Measurements from ENCODE around the gene INTS1.

The INTS1 gene

DNA sequence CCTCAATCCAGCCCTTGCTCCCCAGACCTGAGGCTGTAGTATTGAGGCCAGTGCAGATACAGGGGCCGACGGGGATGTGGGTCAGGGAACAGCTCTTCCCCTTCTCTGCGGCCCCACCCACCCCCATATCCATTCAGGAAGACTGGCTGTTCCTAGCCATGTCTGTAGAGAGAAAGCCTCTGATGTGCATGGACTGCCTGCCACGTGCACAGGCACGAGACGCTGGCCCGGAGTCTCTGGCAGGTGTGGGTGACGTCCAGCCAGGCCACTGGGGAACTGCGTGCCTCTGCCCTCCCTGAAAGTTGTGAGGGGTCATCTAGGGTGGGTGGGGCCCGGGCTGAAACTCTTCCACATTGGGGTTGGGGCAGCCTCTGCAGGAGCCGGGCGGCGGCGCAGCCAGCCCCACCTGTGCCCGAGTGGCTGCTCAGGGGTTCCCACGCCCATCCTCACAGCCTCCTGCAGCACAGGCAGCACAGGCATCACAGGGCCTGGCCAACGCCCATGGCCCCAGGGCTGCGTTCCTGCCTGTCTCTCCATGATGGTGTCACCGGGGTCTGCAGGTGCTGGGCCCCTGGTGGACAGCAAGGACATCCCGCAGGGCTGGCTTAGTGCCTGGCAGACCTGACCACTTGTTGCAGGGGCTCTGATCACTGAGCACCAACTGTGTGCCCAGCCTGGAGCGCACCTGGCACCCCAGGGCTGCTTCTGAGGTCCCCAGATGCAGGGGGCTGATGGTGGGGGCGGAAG is 72.4 kb downstream of the INTS1 start:
- no peaks in the 10 kb centered on the region; the same call in 1 of the 2 replicates for H3K27me3 ChIP-seq (ENCODE audit: insufficient read depth, low read length)
- no peaks in the 10 kb centered on the region for H4K20me1 ChIP-seq (ENCODE audit: insufficient read depth, low read length)
- no peak overlapping the region for H3K4me3 ChIP-seq (ENCODE audit: low read depth, low read length, poor library complexity, severe bottlenecking)
- H3K79me2 ChIP-seq (ENCODE audit: insufficient read depth, low read length) = no peaks in the 10 kb centered on the region
- no peaks in the 10 kb centered on the region for H3K4me1 ChIP-seq (ENCODE audit: insufficient read depth, low read length, severe bottlenecking)
- no peak overlapping the region for H2AFZ ChIP-seq (ENCODE audit: low read length)
- H3K9me2 ChIP-seq (ENCODE audit: low read depth, low read length) = no peaks in the 10 kb centered on the region
- H3K4me2 ChIP-seq (ENCODE audit: low read length) = no peak overlapping the region
- no peaks in the 10 kb centered on the region for H3K9me3 ChIP-seq (ENCODE audit: low read length)
- H3K9ac ChIP-seq (ENCODE audit: low read length) = no peak overlapping the region
- H3K36me3 ChIP-seq (ENCODE audit: insufficient read depth, low read length) = no peaks in the 10 kb centered on the region
- H3F3A ChIP-seq (ENCODE audit: insufficient read depth, low read length) = no peaks in the 10 kb centered on the region
- H3K27ac ChIP-seq (ENCODE audit: low read depth, low read length, poor library complexity, severe bottlenecking) = no peak overlapping the region
- TF ChIP-seq CTCF (IDR thresholded peaks at IDR 0.05; ENCODE audit: low read length) (no peak), EZH2 (IDR thresholded peaks at IDR 0.05; ENCODE audit: borderline replicate concordance, low read length) (no peak)

DNA sequence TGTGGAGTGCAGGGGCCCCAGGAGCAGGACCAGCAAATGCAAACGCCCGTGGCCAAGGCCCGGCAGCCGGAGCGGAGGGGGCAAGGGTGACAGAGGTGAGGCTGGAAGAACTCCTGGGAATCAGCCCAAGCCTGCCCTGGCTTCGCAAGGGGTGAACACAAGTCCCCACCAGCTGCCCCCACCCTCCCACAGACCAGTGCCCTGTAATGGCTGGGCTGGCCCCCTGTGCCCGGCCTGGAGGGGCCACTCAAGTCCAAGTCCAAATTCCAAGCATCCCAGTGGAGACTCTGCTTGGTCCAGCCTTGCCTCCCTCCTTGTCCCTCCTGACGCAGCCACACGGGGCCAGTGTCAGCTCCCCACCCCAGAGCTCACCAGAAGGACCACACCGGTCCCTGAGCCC is 73.0 kb downstream of the INTS1 start:
- no peak overlapping the region for H3K4me3 ChIP-seq (ENCODE audit: low read depth, low read length, poor library complexity, severe bottlenecking)
- H3K4me1 ChIP-seq (ENCODE audit: insufficient read depth, low read length, severe bottlenecking) = no peaks in the 10 kb centered on the region
- TF ChIP-seq CTCF (IDR thresholded peaks at IDR 0.05; ENCODE audit: low read length) = no peak
- TF ChIP-seq EZH2 (IDR thresholded peaks at IDR 0.05; ENCODE audit: borderline replicate concordance, low read length) = no peak
- H3K9me3 ChIP-seq (ENCODE audit: low read length) = no peaks in the 10 kb centered on the region
- no peak overlapping the region for H3K27ac ChIP-seq (ENCODE audit: low read depth, low read length, poor library complexity, severe bottlenecking)
- no peaks in the 10 kb centered on the region for H3K27me3 ChIP-seq (ENCODE audit: insufficient read depth, low read length)
- H3K9me2 ChIP-seq (ENCODE audit: low read depth, low read length) = no peaks in the 10 kb centered on the region
- H3K4me2 ChIP-seq (ENCODE audit: low read length) = no peak overlapping the region
- H2AFZ ChIP-seq (ENCODE audit: low read length) = no peak overlapping the region
- no peaks in the 10 kb centered on the region for H4K20me1 ChIP-seq (ENCODE audit: insufficient read depth, low read length)
- H3F3A ChIP-seq (ENCODE audit: insufficient read depth, low read length) = no peaks in the 10 kb centered on the region
- H3K36me3 ChIP-seq (ENCODE audit: insufficient read depth, low read length) = no peaks in the 10 kb centered on the region
- H3K79me2 ChIP-seq (ENCODE audit: insufficient read depth, low read length) = no peaks in the 10 kb centered on the region
- no peak overlapping the region for H3K9ac ChIP-seq (ENCODE audit: low read length)

DNA sequence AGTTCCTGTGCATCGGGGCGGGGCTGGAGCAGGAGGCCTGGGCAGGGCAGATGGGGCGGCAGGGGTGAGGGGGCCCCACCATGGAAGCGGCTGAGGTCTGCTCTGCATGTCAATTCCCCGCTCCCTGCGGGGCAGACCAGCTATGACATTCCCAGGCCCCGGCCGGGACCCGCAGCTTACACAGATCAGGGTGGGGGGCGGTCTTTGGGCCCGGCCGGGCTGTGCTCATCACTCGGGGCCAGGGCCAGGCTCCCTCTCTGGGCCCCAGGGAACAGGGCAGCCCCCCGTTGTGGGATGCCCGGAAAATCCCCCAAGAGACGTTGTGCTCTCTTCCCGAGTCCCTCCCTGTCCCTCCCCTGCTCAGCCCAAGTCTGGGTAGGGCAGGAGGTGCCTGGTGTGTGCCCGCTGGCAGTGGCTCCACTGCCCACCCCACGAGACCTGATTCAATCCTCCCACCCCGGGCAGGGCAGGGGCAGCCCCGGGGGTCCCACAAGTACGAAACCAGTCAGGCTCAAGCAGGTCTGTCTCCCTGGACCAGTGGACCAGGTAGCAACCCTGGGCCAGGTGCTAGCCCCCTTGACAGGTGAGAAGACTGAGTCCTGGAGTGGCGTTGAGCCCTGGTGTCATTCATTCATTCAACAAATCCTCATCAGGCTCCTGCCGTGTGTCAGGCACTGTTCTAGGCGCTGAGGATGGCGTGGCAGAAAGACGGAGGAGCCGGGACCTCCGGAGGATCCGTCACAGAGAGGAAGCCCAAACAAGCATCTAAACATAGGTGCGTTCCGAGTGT is 73.9 kb downstream of the INTS1 start:
- Histone ChIP-seq H3K9me3 (ENCODE audit: low read length) (no peaks in the 10 kb centered on the region), H4K20me1 (ENCODE audit: insufficient read depth, low read length) (no peaks in the 10 kb centered on the region), H3K36me3 (ENCODE audit: insufficient read depth, low read length) (no peaks in the 10 kb centered on the region), H3K79me2 (ENCODE audit: insufficient read depth, low read length) (no peaks in the 10 kb centered on the region), H3K9ac (ENCODE audit: low read length) (no peak overlapping the region), H3F3A (ENCODE audit: insufficient read depth, low read length) (no peaks in the 10 kb centered on the region), H3K4me3 (ENCODE audit: low read depth, low read length, poor library complexity, severe bottlenecking) (no peak overlapping the region), H3K9me2 (ENCODE audit: low read depth, low read length) (no peaks in the 10 kb centered on the region), H3K4me1 (ENCODE audit: insufficient read depth, low read length, severe bottlenecking) (no peaks in the 10 kb centered on the region), H2AFZ (ENCODE audit: low read length) (no peak overlapping the region), H3K4me2 (ENCODE audit: low read length) (no peak overlapping the region), H3K27me3 (ENCODE audit: insufficient read depth, low read length) (no peaks in the 10 kb centered on the region), H3K27ac (ENCODE audit: low read depth, low read length, poor library complexity, severe bottlenecking) (no peak overlapping the region)
- no peak for TF ChIP-seq EZH2 (IDR thresholded peaks at IDR 0.05; ENCODE audit: borderline replicate concordance, low read length)
- no peak for TF ChIP-seq CTCF (IDR thresholded peaks at IDR 0.05; ENCODE audit: low read length)

All from OCI-LY1 (cell line).